Gastroesophageal sphincter (tissue), 4 donors: ENCODE measurements around the gene TMEM131. TPM values are rescaled to one million over a fixed set of nuclear protein-coding genes. Genes with fewer than 3 reads are reported as not detected.
"Not testable (repeated sequence)": the region's sequence is repeated elsewhere in the genome, so short reads cannot be mapped to it uniquely, and the experiment has no call there.

ENCODE experiments used
- ATAC-seq: fragments of 150-250 bp; one replicate; pipeline ENCODE4 v1.9.1; 2016; ENCODE audit warnings: mild to moderate bottlenecking, moderate library complexity
- H3K27ac ChIP-seq, 4 donors: fragments of 200-600 bp; sonication (generic) in 3 of 4; 1 replicate in 3 of 4; 2 replicates in 1 of 4; pipeline ENCODE4 v1.5.1; 2016 to 2019
- H3K27me3 ChIP-seq: fragments of 200-600 bp; sonication (generic); one replicate; pipeline ENCODE4 v1.5.1; 2019
- H3K36me3 ChIP-seq, 2 donors: fragments of 200-600 bp; sonication (generic); one replicate each; pipeline ENCODE4 v1.5.1; 2019; ENCODE audit warnings: control low read depth in 1 of 2
- H3K4me1 ChIP-seq, 3 donors: fragments of 200-600 bp; sonication (generic); 1 replicate in 2 of 3; 2 replicates in 1 of 3; pipeline ENCODE4 v1.5.1; 2016 to 2019; ENCODE audit warnings: control low read depth in 2 of 3
- H3K4me3 ChIP-seq, 2 donors: fragments of 200-600 bp; sonication (generic); one replicate each; pipeline ENCODE4 v1.5.1; 2019; ENCODE audit warnings: mild to moderate bottlenecking in 1 of 2, moderate library complexity in 1 of 2
- H3K9me3 ChIP-seq, 3 donors: fragments of 200-600 bp; sonication (generic); one replicate each; pipeline ENCODE4 v1.5.1; 2017 to 2019; ENCODE audit warnings: control low read depth in 2 of 3
- CTCF ChIP-seq, 4 experiments: fragments of 200-600 bp in 2 of 4; fragments of 450-650 bp in 2 of 4; sonication (generic) in 1 of 4; IDR thresholded peaks; one replicate each; pipeline ENCODE4 v1.5.1; 2017 to 2019; ENCODE audit warnings: antibody characterized with exemption in 4 of 4, mild to moderate bottlenecking in 2 of 4, moderate library complexity in 2 of 4
- EP300 ChIP-seq: sonication (generic); formaldehyde crosslinking; IDR thresholded peaks from one replicate; pipeline ENCODE4 v1.6.1; 2017; ENCODE audit warnings: antibody characterized with exemption, mild to moderate bottlenecking
- POLR2A ChIP-seq, 2 donors: fragments of 450-650 bp; IDR thresholded peaks; one replicate each; pipeline ENCODE4 v1.6.1; 2017; ENCODE audit warnings: antibody characterized with exemption in 2 of 2, mild to moderate bottlenecking in 2 of 2, moderate library complexity in 1 of 2
- POLR2AphosphoS5 ChIP-seq: sonication (generic); formaldehyde crosslinking; IDR thresholded peaks from one replicate; pipeline ENCODE4 v1.6.1; 2017; ENCODE audit warnings: antibody characterized with exemption
- WGBS, 2 donors: methylation state at CpG; one replicate each; pipeline ENCODE4 v1.1.5; 2018; ENCODE audit warnings: low coverage in 1 of 2; 5-methylcytosine and 5-hydroxymethylcytosine counted together
- total RNA-seq, 4 donors: library from RNA; depleted of rRNA; stranded (reverse); fragments of >200 nt; gene quantifications; one replicate each; pipeline ENCODE4 v1.1.0, GENCODE V29; 2016

The TMEM131 gene
- total RNA-seq, 4 donors from 2014 or later: 32.0 to 46.4 (median 33.9) TPM

- 88 to 89% methylated on average over 1 to 3 of the region's 3 CpGs for WGBS, 2 donors
Measured at GRCh38 chr2:98027538-98027937, 31.8 kb upstream of the TMEM131 start.

GRCh38 chr2:98026927-98027522 is 31.3 kb upstream of the TMEM131 start:
- Histone ChIP-seq H3K9me3 (no peaks in the 10 kb centered on the region), H3K4me1 (peaks cover 0 to 10% (median 0%) of the 10 kb centered on the region in 3 donors), H3K4me3 (no peak overlapping the region), H3K27ac (no peak overlapping the region), H3K36me3 (no peaks in the 10 kb centered on the region), H3K27me3 (no peaks in the 10 kb centered on the region)
- no peak for ATAC-seq
- TF ChIP-seq POLR2AphosphoS5: no peak
- TF ChIP-seq CTCF (IDR thresholded peaks at IDR 0.05): no peak
- 50 to 100% methylated on average over 1 of the region's 2 CpGs for WGBS, 2 donors

More at GRCh38 chr2:98027538-98027937, 31.8 kb upstream of the TMEM131 start:
- no peaks in the 10 kb centered on the region for H3K9me3 ChIP-seq
- H3K36me3 ChIP-seq: no peaks in the 10 kb centered on the region
- no peaks in the 10 kb centered on the region for H3K27me3 ChIP-seq
- no peak overlapping the region for H3K4me3 ChIP-seq
- ATAC-seq: no peak
- TF ChIP-seq POLR2A (IDR thresholded peaks at IDR 0.05): no peak
- TF ChIP-seq POLR2AphosphoS5: no peak
- TF ChIP-seq EP300: no peak
- no peak for TF ChIP-seq CTCF (IDR thresholded peaks at IDR 0.05)
- no peak overlapping the region for H3K27ac ChIP-seq
- H3K4me1 ChIP-seq: peaks cover 0 to 10% (median 0%) of the 10 kb centered on the region in 3 donors

DNA sequence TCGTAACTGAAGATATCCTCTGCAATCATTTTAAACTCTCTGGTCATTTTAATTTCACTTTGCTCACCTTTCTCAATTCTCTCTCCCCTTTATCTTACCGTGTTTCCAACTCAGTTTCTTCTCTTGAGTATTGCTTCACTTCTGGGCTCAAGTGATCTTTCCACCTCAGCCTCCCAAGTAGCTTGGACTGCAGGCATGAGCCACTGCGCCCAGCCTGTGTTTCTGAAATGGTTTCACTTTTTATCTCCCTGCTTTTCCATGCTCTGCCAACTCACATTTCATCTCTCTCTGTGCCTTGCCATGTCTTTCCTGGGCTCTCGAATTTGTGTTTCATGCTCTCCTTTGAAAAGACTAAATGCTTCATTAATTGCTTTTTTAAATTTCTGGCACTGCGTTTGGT is 30.5 kb upstream of the TMEM131 start:
- H3K36me3 ChIP-seq: no peaks in the 10 kb centered on the region
- peaks cover 0 to 10% (median 0%) of the 10 kb centered on the region in 3 donors for H3K4me1 ChIP-seq
- no peak overlapping the region for H3K4me3 ChIP-seq
- no peak for TF ChIP-seq POLR2AphosphoS5
- no peak for TF ChIP-seq POLR2A (IDR thresholded peaks at IDR 0.05)
- TF ChIP-seq CTCF (IDR thresholded peaks at IDR 0.05): no peak
- TF ChIP-seq EP300: no peak
- no peaks in the 10 kb centered on the region for H3K27me3 ChIP-seq
- 41 to 62% methylated on average over 4 to 5 of the region's 5 CpGs for WGBS, 2 donors
- ATAC-seq: no peak
- H3K27ac ChIP-seq: no peak overlapping the region
- no peaks in the 10 kb centered on the region for H3K9me3 ChIP-seq

- no peaks in the 10 kb centered on the region for H3K9me3 ChIP-seq
- no peaks in the 10 kb centered on the region for H3K27me3 ChIP-seq
- no peak overlapping the region for H3K4me3 ChIP-seq
- ATAC-seq: no peak
- no peaks in the 10 kb centered on the region for H3K36me3 ChIP-seq
- peaks cover 0 to 10% (median 0%) of the 10 kb centered on the region in 3 donors for H3K4me1 ChIP-seq
- TF ChIP-seq POLR2AphosphoS5 (no peak), POLR2A (IDR thresholded peaks at IDR 0.05) (no peak), CTCF (IDR thresholded peaks at IDR 0.05) (no peak), EP300 (no peak)
- H3K27ac ChIP-seq: no peak overlapping the region
Measured at GRCh38 chr2:98025481-98026037, 29.8 kb upstream of the TMEM131 start.

DNA sequence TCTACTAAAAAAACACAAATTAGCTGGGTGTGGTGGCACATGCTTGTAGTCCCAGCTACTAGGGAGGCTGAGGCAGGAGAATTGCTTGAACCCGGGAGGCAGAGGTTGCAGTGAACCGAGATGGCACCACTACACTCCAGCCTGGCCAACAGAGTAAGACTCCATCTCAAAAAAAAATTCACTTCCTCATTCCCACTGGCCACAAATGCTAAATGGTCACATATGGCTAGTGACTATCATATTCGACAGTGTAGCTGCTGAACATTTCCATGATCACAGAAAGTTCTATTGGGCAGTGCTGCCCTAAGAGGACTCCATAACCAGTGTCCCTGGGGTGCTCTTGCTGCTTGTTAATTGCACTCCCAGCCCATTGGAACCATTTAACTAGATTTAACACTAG is 26.3 kb upstream of the TMEM131 start:
- ATAC-seq, H3K4me3 ChIP-seq, H3K27me3 ChIP-seq, H3K36me3 ChIP-seq, H3K9me3 ChIP-seq, H3K4me1 ChIP-seq, H3K27ac ChIP-seq: not testable (repeated sequence)
- 78 to 90% methylated on average over 3 of the region's 3 CpGs for WGBS, 2 donors
